Measurements from ENCODE around the gene KASH5. TPM values are rescaled to one million over a fixed set of nuclear protein-coding genes. Genes with fewer than 3 reads are reported as not detected.
"Not testable (repeated sequence)": the region's sequence is repeated elsewhere in the genome, so short reads cannot be mapped to it uniquely, and the experiment has no call there.

Gene KASH5
- total RNA-seq, 1 experiment from 2014 or later, result 1.00 TPM

DNA sequence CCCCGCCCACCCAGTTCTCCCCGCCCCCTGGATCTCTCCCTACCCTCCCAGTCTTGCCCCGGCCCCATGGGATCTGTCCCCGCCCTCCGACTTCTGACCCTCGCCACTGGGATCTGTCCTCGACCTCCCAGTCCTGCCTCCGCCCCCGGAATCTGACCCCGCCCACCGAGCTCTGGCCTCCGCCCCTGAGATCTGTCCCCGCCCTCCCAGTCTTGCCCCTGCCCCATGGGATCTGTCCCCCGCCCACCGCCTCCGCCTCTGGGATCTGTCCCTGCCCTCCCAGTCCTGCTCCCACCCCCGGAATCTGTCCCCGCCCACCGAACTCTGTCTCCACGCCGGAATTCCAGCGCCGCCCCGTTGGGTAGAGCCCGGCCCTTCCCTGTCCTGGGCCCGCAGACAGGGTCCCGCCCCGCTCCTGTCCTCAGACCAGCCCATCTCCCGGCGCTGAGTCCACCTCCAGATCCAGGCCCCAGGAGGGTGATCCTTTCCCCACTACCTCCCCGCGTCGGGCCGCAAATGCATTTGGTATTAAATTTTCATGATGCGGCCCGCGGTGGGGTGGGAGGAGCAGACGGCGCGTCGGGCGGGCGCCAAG, 54.8 kb downstream of the KASH5 start:
- POLR2A ChIA-PET, result interaction anchor here (0.5 to 1.0 kb wide), 3 partner anchors 9 to 72 kb away, joined by 3 to 8 read pairs (median 6); partner anchors contain the start of gene ALDH16A1
- peaks cover 8% of the 10 kb centered on the region for H3K9me3 Mint-ChIP-seq (ENCODE audit: unreplicated experiment)
- peak; percentile 98 to 99 for DNase-seq
- Histone ChIP-seq H3K4me3 (ENCODE audit: low read depth, low read length) (peak overlapping the region; percentile 65), H3K36me3 (ENCODE audit: control insufficient read depth, insufficient read depth, low read length) (no peaks in the 10 kb centered on the region), H3K9me3 (no peaks in the 10 kb centered on the region), H3K27me3 (replicated peaks; ENCODE audit: control insufficient read depth, insufficient read depth, low read length) (peaks cover 6% of the 10 kb centered on the region), H3K4me1 (0 out of 2 replicates have a peak, but pooled peaks cover 3% of the 10 kb centered on the region)
- H3K27ac Mint-ChIP-seq (ENCODE audit: unreplicated experiment), result peak overlapping the region; percentile 46
- CTCF ChIA-PET, result interaction anchor here (0.5 to 1.3 kb wide), 14 partner anchors 9 to 450 kb away, joined by 3 to 8 read pairs (median 4); partner anchors contain the start of genes GFY, GYS1, KASH5 and PIH1D1
- H3K36me3 Mint-ChIP-seq (ENCODE audit: insufficient read depth, unreplicated experiment), result peaks cover 19% of the 10 kb centered on the region
- H3K4me1 Mint-ChIP-seq (ENCODE audit: low read depth, unreplicated experiment), result peaks cover 23% of the 10 kb centered on the region
- intact Hi-C loops (cut with micrococcal nuclease; ENCODE audit: unreplicated experiment), result loop anchor here (1.0 kb wide), 4 partner anchors 8 to 217 kb away; partner anchors contain the start of genes DKKL1 and PIH1D1
- H3K27me3 Mint-ChIP-seq (ENCODE audit: insufficient read depth, unreplicated experiment), result peaks cover 35% of the 10 kb centered on the region
- H3K4me3 Mint-ChIP-seq (ENCODE audit: unreplicated experiment), result peak overlapping the region; percentile 79
- no TSS peak for BruUV-seq (replicated peaks)
- TF ChIP-seq, protein P1, sequence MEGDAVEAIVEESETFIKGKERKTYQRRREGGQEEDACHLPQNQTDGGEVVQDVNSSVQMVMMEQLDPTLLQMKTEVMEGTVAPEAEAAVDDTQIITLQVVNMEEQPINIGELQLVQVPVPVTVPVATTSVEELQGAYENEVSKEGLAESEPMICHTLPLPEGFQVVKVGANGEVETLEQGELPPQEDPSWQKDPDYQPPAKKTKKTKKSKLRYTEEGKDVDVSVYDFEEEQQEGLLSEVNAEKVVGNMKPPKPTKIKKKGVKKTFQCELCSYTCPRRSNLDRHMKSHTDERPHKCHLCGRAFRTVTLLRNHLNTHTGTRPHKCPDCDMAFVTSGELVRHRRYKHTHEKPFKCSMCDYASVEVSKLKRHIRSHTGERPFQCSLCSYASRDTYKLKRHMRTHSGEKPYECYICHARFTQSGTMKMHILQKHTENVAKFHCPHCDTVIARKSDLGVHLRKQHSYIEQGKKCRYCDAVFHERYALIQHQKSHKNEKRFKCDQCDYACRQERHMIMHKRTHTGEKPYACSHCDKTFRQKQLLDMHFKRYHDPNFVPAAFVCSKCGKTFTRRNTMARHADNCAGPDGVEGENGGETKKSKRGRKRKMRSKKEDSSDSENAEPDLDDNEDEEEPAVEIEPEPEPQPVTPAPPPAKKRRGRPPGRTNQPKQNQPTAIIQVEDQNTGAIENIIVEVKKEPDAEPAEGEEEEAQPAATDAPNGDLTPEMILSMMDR (IDR thresholded peaks at IDR 0.05; ENCODE audit: insufficient read depth in 1 of 2, low read depth in 1 of 2, low read length in 1 of 2, severe bottlenecking in 1 of 2, unreplicated experiment in 1 of 2), result no peak

DNA sequence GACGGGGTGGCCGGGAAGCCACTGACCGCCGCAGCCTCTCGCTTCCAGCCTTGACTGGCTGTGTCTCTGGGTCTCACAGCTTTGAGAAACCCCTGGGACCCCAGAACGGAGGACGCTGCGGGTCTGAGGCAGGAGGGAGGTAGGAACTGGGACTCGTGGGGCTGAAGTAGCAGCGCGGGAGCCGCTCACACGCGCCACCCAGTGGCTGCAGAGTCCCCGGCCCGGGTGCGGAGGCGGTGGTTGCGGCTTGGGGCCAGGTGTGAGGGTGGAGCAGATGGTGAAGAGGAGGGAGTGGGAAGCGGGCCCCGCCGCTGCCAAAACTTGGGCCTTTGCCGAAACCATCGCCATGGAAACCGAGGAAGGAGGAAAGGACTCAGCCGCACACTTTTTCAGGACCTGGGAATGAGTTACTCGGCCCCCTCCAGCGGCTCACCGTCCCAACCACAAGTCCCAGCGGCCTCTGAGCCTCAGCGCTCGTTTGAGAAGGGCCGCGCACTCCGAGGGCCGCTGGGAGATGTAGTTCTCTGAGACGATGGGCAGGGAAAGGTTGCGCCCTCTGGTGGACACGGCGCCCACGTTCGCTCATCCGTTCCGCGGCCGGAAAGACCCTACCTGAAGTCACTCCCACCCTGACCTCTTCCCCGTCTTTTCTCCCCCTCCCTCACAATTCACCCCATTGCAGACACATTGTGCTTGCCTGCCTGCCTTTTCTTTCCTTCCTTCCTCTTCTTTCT, 55.5 kb downstream of the KASH5 start:
- Mint-ChIP-seq H3K4me3 (ENCODE audit: unreplicated experiment) (peak overlapping the region; percentile 79), H3K27me3 (ENCODE audit: insufficient read depth, unreplicated experiment) (peaks cover 29% of the 10 kb centered on the region), H3K36me3 (ENCODE audit: insufficient read depth, unreplicated experiment) (peaks cover 23% of the 10 kb centered on the region), H3K27ac (ENCODE audit: unreplicated experiment) (peak overlapping the region; percentile 46), H3K9me3 (ENCODE audit: unreplicated experiment) (peaks cover 8% of the 10 kb centered on the region), H3K4me1 (ENCODE audit: low read depth, unreplicated experiment) (peaks cover 23% of the 10 kb centered on the region)
- ChIA-PET CTCF (interaction anchor here (0.7 to 1.3 kb wide), 6 partner anchors 8 to 450 kb away, joined by 3 to 7 read pairs (median 5); partner anchors contain the start of genes GYS1 and PIH1D1), POLR2A (interaction anchor here (1.0 kb wide), 2 partner anchors 8 to 10 kb away, joined by 6 to 8 read pairs; partner anchors contain the start of gene ALDH16A1)
- TF ChIP-seq, protein P1 (IDR thresholded peaks at IDR 0.05; ENCODE audit: insufficient read depth in 1 of 2, low read depth in 1 of 2, low read length in 1 of 2, severe bottlenecking in 1 of 2, unreplicated experiment in 1 of 2), result peak; percentile 86 to 94
- no peaks in the 10 kb centered on the region for H3K36me3 ChIP-seq (ENCODE audit: control insufficient read depth, insufficient read depth, low read length)
- peak overlapping the region; percentile 65 for H3K4me3 ChIP-seq (ENCODE audit: low read depth, low read length)
- intact Hi-C loops (cut with micrococcal nuclease; ENCODE audit: unreplicated experiment), result loop anchor here (1.0 kb wide), 4 partner anchors 8 to 217 kb away; partner anchors contain the start of genes DKKL1 and PIH1D1
- H3K4me1 ChIP-seq, result 0 out of 2 replicates have a peak, but pooled peaks cover 3% of the 10 kb centered on the region
- H3K9me3 ChIP-seq, result no peaks in the 10 kb centered on the region
- BruUV-seq (replicated peaks), result TSS peak; percentile 68
- H3K27me3 ChIP-seq (replicated peaks; ENCODE audit: control insufficient read depth, insufficient read depth, low read length), result peaks cover 6% of the 10 kb centered on the region
- DNase-seq, result peak; percentile 95 to 96

DNA sequence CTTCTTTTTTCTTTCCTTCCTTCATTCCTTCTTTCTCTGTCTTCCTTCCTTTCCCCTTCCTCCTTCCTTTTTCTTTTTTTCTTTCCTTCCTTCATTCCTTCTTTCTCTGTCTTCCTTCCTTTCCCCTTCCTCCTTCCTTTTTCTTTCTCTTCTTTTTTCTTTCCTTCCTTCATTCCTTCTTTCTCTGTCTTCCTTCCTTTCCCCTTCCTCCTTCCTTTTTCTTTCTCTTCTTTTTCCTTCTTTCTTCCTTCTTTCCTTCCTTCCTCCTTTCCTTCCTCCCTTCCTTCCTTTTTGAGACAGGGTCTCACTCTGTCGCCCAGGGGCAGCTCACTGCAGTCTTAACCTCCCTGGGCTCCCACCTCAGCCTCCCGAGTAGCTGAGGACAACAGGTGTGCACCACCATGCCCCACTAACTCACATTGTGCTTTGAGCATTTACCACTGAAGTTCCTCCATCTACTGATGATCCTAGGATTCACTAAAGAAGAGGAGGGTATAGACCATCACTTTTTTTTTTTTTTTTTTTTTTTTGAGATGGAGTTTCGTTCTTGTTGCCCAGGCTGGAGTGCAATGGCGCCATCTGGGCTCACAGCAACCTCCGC, 56.2 kb downstream of the KASH5 start:
- Mint-ChIP-seq H3K4me1 (ENCODE audit: low read depth, unreplicated experiment) (peaks cover 23% of the 10 kb centered on the region), H3K36me3 (ENCODE audit: insufficient read depth, unreplicated experiment) (peaks cover 30% of the 10 kb centered on the region), H3K27ac (ENCODE audit: unreplicated experiment) (peak overlapping the region; percentile 46), H3K27me3 (ENCODE audit: insufficient read depth, unreplicated experiment) (peaks cover 27% of the 10 kb centered on the region), H3K4me3 (ENCODE audit: unreplicated experiment) (peak overlapping the region; percentile 79)
- H3K27me3 ChIP-seq (replicated peaks; ENCODE audit: control insufficient read depth, insufficient read depth, low read length); H3K4me3 ChIP-seq (ENCODE audit: low read depth, low read length); H3K36me3 ChIP-seq (ENCODE audit: control insufficient read depth, insufficient read depth, low read length); H3K4me1 ChIP-seq; H3K9me3 ChIP-seq; BruUV-seq (replicated peaks); DNase-seq; H3K9me3 Mint-ChIP-seq (ENCODE audit: unreplicated experiment); intact Hi-C loops (cut with micrococcal nuclease; ENCODE audit: unreplicated experiment): not testable (repeated sequence)
- ChIA-PET POLR2A (interaction anchor here (0.8 kb wide), 1 partner anchor 9 kb away, joined by 3 read pairs; the partner anchor contains the start of gene ALDH16A1), CTCF (interaction anchor here (0.7 to 1.5 kb wide), 4 partner anchors 19 to 115 kb away, joined by 3 to 7 read pairs (median 5); no protein-coding TSS in a partner anchor)
